Vagina (tissue), 2 donors: ENCODE measurements around the gene COBL. TPM values are rescaled to one million over a fixed set of nuclear protein-coding genes. Genes with fewer than 3 reads are reported as not detected.

Source experiments
- DNase-seq, 2 donors: peaks; one replicate each; pipeline ENCODE4 v3.0.0-alpha.2; 2017; ENCODE audit errors: extremely low spot score in 2 of 2
- H3K27ac ChIP-seq: fragments of 200-600 bp; sonication (generic); one replicate; pipeline ENCODE4 v1.5.1; 2019
- H3K27me3 ChIP-seq: fragments of 200-600 bp; sonication (generic); one replicate; pipeline ENCODE4 v1.5.1; 2019
- H3K36me3 ChIP-seq, 2 donors: fragments of 200-600 bp; sonication (generic); one replicate each; pipeline ENCODE4 v1.5.1; 2017 to 2019
- H3K4me1 ChIP-seq: fragments of 200-600 bp; sonication (generic); one replicate; pipeline ENCODE4 v1.5.1; 2019
- H3K4me3 ChIP-seq, 2 donors: fragments of 200-600 bp; sonication (generic); 1 replicate in 1 of 2; 2 replicates in 1 of 2; pipeline ENCODE4 v1.5.1; 2016 to 2019
- H3K9me3 ChIP-seq: fragments of 200-600 bp; sonication (generic); one replicate; pipeline ENCODE4 v1.5.1; 2019
- CTCF ChIP-seq, 3 experiments: fragments of 450-650 bp in 2 of 3; fragments of 200-600 bp in 1 of 3; sonication (generic) in 1 of 3; IDR thresholded peaks; one replicate each; pipeline ENCODE4 v1.5.1; 2017 to 2019; ENCODE audit warnings: antibody characterized with exemption in 3 of 3, mild to moderate bottlenecking in 2 of 3, moderate library complexity in 2 of 3
- POLR2A ChIP-seq, 2 donors: fragments of 450-650 bp; IDR thresholded peaks; one replicate each; pipeline ENCODE4 v1.6.1; 2017; ENCODE audit warnings: antibody characterized with exemption in 2 of 2, mild to moderate bottlenecking in 2 of 2, moderate library complexity in 2 of 2
- POLR2AphosphoS5 ChIP-seq, 2 donors: sonication (generic); formaldehyde crosslinking; IDR thresholded peaks; one replicate each; pipeline ENCODE4 v1.9.0; 2017; ENCODE audit warnings: antibody characterized with exemption in 2 of 2, mild to moderate bottlenecking in 2 of 2, low read depth in 1 of 2; ENCODE audit not compliant: insufficient read depth in 1 of 2
- intact Hi-C: fragments of 100-400 bp; cut with DNase I; formaldehyde crosslinking; loops from one replicate; pipeline ENCODE4 v1.15.1; 2023
- total RNA-seq: library from RNA; depleted of rRNA; stranded (reverse); fragments of >200 nt; gene quantifications from one replicate; pipeline ENCODE4 v1.2.3, GENCODE V29; 2016

The COBL gene
- total RNA-seq, 1 donor from 2014 or later: 9.3 TPM

GRCh38 chr7:51326656-51327286 is 10.2 kb upstream of the COBL start:
- Histone ChIP-seq H3K36me3 (no peaks in the 10 kb centered on the region), H3K4me3 (no peak overlapping the region), H3K9me3 (no peaks in the 10 kb centered on the region), H3K4me1 (no peaks in the 10 kb centered on the region), H3K27me3 (no peaks in the 10 kb centered on the region), H3K27ac (no peak overlapping the region)
- no peak for DNase-seq
- TF ChIP-seq POLR2AphosphoS5 (IDR thresholded peaks at IDR 0.05; ENCODE audit: insufficient read depth in 1 of 2, low read depth in 1 of 2): no peak
- no peak for TF ChIP-seq CTCF (IDR thresholded peaks at IDR 0.05)
- TF ChIP-seq POLR2A (IDR thresholded peaks at IDR 0.05): no peak
- intact Hi-C loops: no loop called here

GRCh38 chr7:51325908-51326307 is 9.3 kb upstream of the COBL start:
- no peak for TF ChIP-seq CTCF (IDR thresholded peaks at IDR 0.05)
- no peak for TF ChIP-seq POLR2AphosphoS5 (IDR thresholded peaks at IDR 0.05; ENCODE audit: insufficient read depth in 1 of 2, low read depth in 1 of 2)
- no peak for TF ChIP-seq POLR2A (IDR thresholded peaks at IDR 0.05)
- no peak overlapping the region for H3K4me3 ChIP-seq
- no peak for DNase-seq
- no peaks in the 10 kb centered on the region for H3K27me3 ChIP-seq
- intact Hi-C loops: no loop called here
- H3K27ac ChIP-seq: no peak overlapping the region
- no peaks in the 10 kb centered on the region for H3K4me1 ChIP-seq
- H3K9me3 ChIP-seq: no peaks in the 10 kb centered on the region
- no peaks in the 10 kb centered on the region for H3K36me3 ChIP-seq

GRCh38 chr7:51325261-51325676 is 8.7 kb upstream of the COBL start:
- Histone ChIP-seq H3K36me3 (no peaks in the 10 kb centered on the region), H3K4me1 (no peaks in the 10 kb centered on the region), H3K9me3 (no peaks in the 10 kb centered on the region), H3K27ac (no peak overlapping the region), H3K27me3 (no peaks in the 10 kb centered on the region), H3K4me3 (no peak overlapping the region)
- intact Hi-C loops: no loop called here
- no peak for TF ChIP-seq POLR2A (IDR thresholded peaks at IDR 0.05)
- TF ChIP-seq POLR2AphosphoS5 (IDR thresholded peaks at IDR 0.05; ENCODE audit: insufficient read depth in 1 of 2, low read depth in 1 of 2): no peak
- TF ChIP-seq CTCF (IDR thresholded peaks at IDR 0.05): no peak
- DNase-seq: no peak

- TF ChIP-seq CTCF (IDR thresholded peaks at IDR 0.05) (no peak), POLR2AphosphoS5 (IDR thresholded peaks at IDR 0.05; ENCODE audit: insufficient read depth in 1 of 2, low read depth in 1 of 2) (no peak), POLR2A (IDR thresholded peaks at IDR 0.05) (no peak)
- no peaks in the 10 kb centered on the region for H3K36me3 ChIP-seq
- DNase-seq: no peak
These were observed 7.7 kb upstream of the COBL start for GRCh38 chr7:51324206-51324898.

GRCh38 chr7:51321961-51322515 is 5.4 kb upstream of the COBL start:
- no peak for DNase-seq
- Histone ChIP-seq H3K27ac (no peak overlapping the region), H3K27me3 (no peaks in the 10 kb centered on the region), H3K9me3 (no peaks in the 10 kb centered on the region), H3K4me1 (no peaks in the 10 kb centered on the region), H3K36me3 (no peaks in the 10 kb centered on the region), H3K4me3 (no peak overlapping the region)
- intact Hi-C loops: no loop called here
- TF ChIP-seq POLR2A (IDR thresholded peaks at IDR 0.05) (no peak), POLR2AphosphoS5 (IDR thresholded peaks at IDR 0.05; ENCODE audit: insufficient read depth in 1 of 2, low read depth in 1 of 2) (no peak), CTCF (IDR thresholded peaks at IDR 0.05) (no peak)

More at GRCh38 chr7:51324206-51324898, 7.7 kb upstream of the COBL start:
- intact Hi-C loops: no loop called here
- Histone ChIP-seq H3K9me3 (no peaks in the 10 kb centered on the region), H3K27me3 (no peaks in the 10 kb centered on the region), H3K27ac (no peak overlapping the region), H3K4me3 (no peak overlapping the region), H3K4me1 (no peaks in the 10 kb centered on the region)
